MM.1S (cell line): ENCODE results near the gene GRK4.

Source experiments
- DNase-seq: peaks from one replicate; pipeline ENCODE4 v3.0.0-alpha.2; 2015
- H2AFZ ChIP-seq: fragments of 300-600 bp; sonication (generic); 2 replicates; pipeline ENCODE4 v1.6.0; 2016; ENCODE audit warnings: antibody characterized with exemption, low read length
- H3F3A ChIP-seq: fragments of 300-600 bp; sonication (generic); 2 replicates; pipeline ENCODE4 v1.6.1; 2016; ENCODE audit warnings: mild to moderate bottlenecking, antibody characterized with exemption, low read length, moderate library complexity, mixed read lengths; ENCODE audit not compliant: insufficient read depth
- H3K27ac ChIP-seq: fragments of 300-600 bp; sonication (generic); 2 replicates; pipeline ENCODE4 v1.5.1; 2016; ENCODE audit warnings: mild to moderate bottlenecking, low read length
- H3K27me3 ChIP-seq: fragments of 300-600 bp; sonication (generic); replicated peaks from 2 replicates; pipeline ENCODE4 v1.6.0; 2016; ENCODE audit warnings: low read length; ENCODE audit not compliant: insufficient read depth
- H3K36me3 ChIP-seq: fragments of 300-600 bp; sonication (generic); replicated peaks from 2 replicates; pipeline ENCODE4 v1.6.1; 2016; ENCODE audit warnings: mild to moderate bottlenecking, low read length, mixed read lengths; ENCODE audit not compliant: insufficient read depth
- H3K4me1 ChIP-seq: fragments of 300-600 bp; sonication (generic); 2 replicates; pipeline ENCODE4 v1.6.1; 2016; ENCODE audit warnings: low read length, mixed read lengths
- H3K4me2 ChIP-seq: fragments of 300-600 bp; sonication (generic); 2 replicates; pipeline ENCODE4 v1.6.0; 2016; ENCODE audit warnings: low read depth, low read length
- H3K4me3 ChIP-seq: fragments of 300-600 bp; sonication (generic); 2 replicates; pipeline ENCODE4 v1.5.1; 2016; ENCODE audit warnings: low read length, mixed read lengths
- H3K79me2 ChIP-seq: fragments of 300-600 bp; sonication (generic); 2 replicates; pipeline ENCODE4 v1.6.1; 2016; ENCODE audit warnings: mixed run types, low read length, mixed read lengths
- H3K9ac ChIP-seq: fragments of 300-600 bp; sonication (generic); 2 replicates; pipeline ENCODE4 v1.6.1; 2016; ENCODE audit warnings: low read length, mixed read lengths
- H3K9me2 ChIP-seq: fragments of 300-600 bp; sonication (generic); replicated peaks from 2 replicates; pipeline ENCODE4 v1.6.1; 2016; ENCODE audit warnings: mild to moderate bottlenecking, low read length, mixed read lengths; ENCODE audit not compliant: insufficient read depth
- H3K9me3 ChIP-seq: fragments of 300-600 bp; sonication (generic); replicated peaks from 2 replicates; pipeline ENCODE4 v1.6.1; 2016; ENCODE audit warnings: mild to moderate bottlenecking, low read length, mixed read lengths; ENCODE audit not compliant: insufficient read depth
- H4K20me1 ChIP-seq: fragments of 300-600 bp; sonication (generic); 2 replicates; pipeline ENCODE4 v1.6.1; 2016; ENCODE audit warnings: mild to moderate bottlenecking, low read length, moderate library complexity, mixed read lengths; ENCODE audit not compliant: insufficient read depth
- CTCF ChIP-seq: fragments of 300-600 bp; sonication (generic); IDR thresholded peaks from 2 replicates; pipeline ENCODE4 v1.5.1; 2016; ENCODE audit warnings: antibody characterized with exemption, low read length, mixed read lengths
- EZH2 ChIP-seq: fragments of 300-600 bp; sonication (generic); optimal IDR thresholded peaks from 2 replicates; pipeline ENCODE3; 2017; ENCODE audit warnings: low read depth, mild to moderate bottlenecking, antibody characterized with exemption, low read length, mixed read lengths
- EZH2phosphoT487 ChIP-seq: fragments of 300-600 bp; sonication (generic); IDR thresholded peaks from 2 replicates; pipeline ENCODE4 v1.6.1; 2018; ENCODE audit warnings: antibody characterized with exemption, low read length

The GRK4 gene

GRCh38 chr4:3010998-3011397 is 47.6 kb downstream of the GRK4 start:
- Histone ChIP-seq H3K9me2 (no peaks in the 10 kb centered on the region), H4K20me1 (no peaks in the 10 kb centered on the region), H3K27me3 (no peaks in the 10 kb centered on the region), H3F3A (no peaks in the 10 kb centered on the region), H3K79me2 (no peaks in the 10 kb centered on the region), H3K4me1 (no peaks in the 10 kb centered on the region), H3K36me3 (no peaks in the 10 kb centered on the region), H3K4me2 (no peak overlapping the region), H3K9ac (no peak overlapping the region), H3K9me3 (no peaks in the 10 kb centered on the region), H3K4me3 (no peak overlapping the region), H2AFZ (no peak overlapping the region), H3K27ac (no peak overlapping the region)
- TF ChIP-seq EZH2 (no peak), EZH2phosphoT487 (no peak), CTCF (no peak)
- no peak for DNase-seq

- no peaks in the 10 kb centered on the region for H3F3A ChIP-seq
- no peak overlapping the region for H3K27ac ChIP-seq
- DNase-seq: no peak
Observed at GRCh38 chr4:3011456-3012220, 48.3 kb downstream of the GRK4 start.

DNA sequence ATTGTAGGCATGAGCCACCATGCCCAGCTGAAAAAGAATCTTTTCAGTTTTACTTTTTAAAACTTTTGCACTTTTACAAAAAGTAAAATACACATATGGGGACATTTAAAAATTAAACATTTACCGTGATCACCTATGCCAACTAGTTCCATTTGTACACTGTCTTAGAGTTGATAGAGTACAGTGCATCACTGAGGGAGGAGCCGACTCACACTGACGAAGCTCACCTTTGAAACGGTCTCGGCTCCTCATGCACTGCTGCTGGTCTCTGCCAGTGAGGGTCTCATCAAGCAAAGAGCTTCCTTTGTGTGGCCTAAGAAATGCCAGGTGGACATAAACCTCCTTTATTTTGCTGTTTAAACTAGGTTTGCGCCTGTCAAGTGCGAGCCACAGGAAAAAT is 50.0 kb downstream of the GRK4 start:
- H3K4me1 ChIP-seq: no peaks in the 10 kb centered on the region
- H3K36me3 ChIP-seq: no peaks in the 10 kb centered on the region
- H3K9ac ChIP-seq: no peak overlapping the region
- no peaks in the 10 kb centered on the region for H3K9me3 ChIP-seq
- no peak overlapping the region for H3K4me3 ChIP-seq
- no peak for DNase-seq
- no peak overlapping the region for H3K27ac ChIP-seq
- H4K20me1 ChIP-seq: no peaks in the 10 kb centered on the region
- H3K4me2 ChIP-seq: no peak overlapping the region
- no peaks in the 10 kb centered on the region for H3F3A ChIP-seq
- no peaks in the 10 kb centered on the region for H3K27me3 ChIP-seq
- no peaks in the 10 kb centered on the region for H3K9me2 ChIP-seq
- TF ChIP-seq EZH2phosphoT487: no peak
- no peak for TF ChIP-seq EZH2
- no peak for TF ChIP-seq CTCF
- H2AFZ ChIP-seq: no peak overlapping the region
- no peaks in the 10 kb centered on the region for H3K79me2 ChIP-seq

More at GRCh38 chr4:3011456-3012220, 48.3 kb downstream of the GRK4 start:
- Histone ChIP-seq H4K20me1 (no peaks in the 10 kb centered on the region), H3K4me1 (no peaks in the 10 kb centered on the region), H3K4me2 (no peak overlapping the region), H2AFZ (no peak overlapping the region), H3K79me2 (no peaks in the 10 kb centered on the region), H3K36me3 (no peaks in the 10 kb centered on the region), H3K9me2 (no peaks in the 10 kb centered on the region), H3K9ac (no peak overlapping the region), H3K9me3 (no peaks in the 10 kb centered on the region), H3K4me3 (no peak overlapping the region), H3K27me3 (no peaks in the 10 kb centered on the region)
- TF ChIP-seq EZH2 (no peak), CTCF (no peak), EZH2phosphoT487 (no peak)
